Measurements from ENCODE around the gene ADAD1. TPM values are rescaled to one million over a fixed set of nuclear protein-coding genes. Genes with fewer than 3 reads are reported as not detected.

The ADAD1 gene
- total and polyA plus RNA-seq, 2 of the 4 experiments (the other 2 are of a cell fraction): not detected

- TF ChIP-seq, protein P1, sequence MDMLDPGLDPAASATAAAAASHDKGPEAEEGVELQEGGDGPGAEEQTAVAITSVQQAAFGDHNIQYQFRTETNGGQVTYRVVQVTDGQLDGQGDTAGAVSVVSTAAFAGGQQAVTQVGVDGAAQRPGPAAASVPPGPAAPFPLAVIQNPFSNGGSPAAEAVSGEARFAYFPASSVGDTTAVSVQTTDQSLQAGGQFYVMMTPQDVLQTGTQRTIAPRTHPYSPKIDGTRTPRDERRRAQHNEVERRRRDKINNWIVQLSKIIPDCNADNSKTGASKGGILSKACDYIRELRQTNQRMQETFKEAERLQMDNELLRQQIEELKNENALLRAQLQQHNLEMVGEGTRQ (IDR thresholded peaks at IDR 0.05; ENCODE audit: low read depth, low read length): no peak
- no peak for TF ChIP-seq POLR2A (IDR thresholded peaks at IDR 0.05; ENCODE audit: low read depth, low read length)
- TF ChIP-seq CHD1 (IDR thresholded peaks at IDR 0.05; ENCODE audit: low read depth, low read length): no peak
- no peak for TF ChIP-seq CEBPB (IDR thresholded peaks at IDR 0.05; ENCODE audit: low read depth, low read length)
- TF ChIP-seq NFE2L2 (IDR thresholded peaks at IDR 0.05; ENCODE audit: low read depth, low read length): no peak
- TF ChIP-seq RCOR1 (IDR thresholded peaks at IDR 0.05; ENCODE audit: insufficient replicate concordance, low read length): no peak
- TF ChIP-seq, protein P2, sequence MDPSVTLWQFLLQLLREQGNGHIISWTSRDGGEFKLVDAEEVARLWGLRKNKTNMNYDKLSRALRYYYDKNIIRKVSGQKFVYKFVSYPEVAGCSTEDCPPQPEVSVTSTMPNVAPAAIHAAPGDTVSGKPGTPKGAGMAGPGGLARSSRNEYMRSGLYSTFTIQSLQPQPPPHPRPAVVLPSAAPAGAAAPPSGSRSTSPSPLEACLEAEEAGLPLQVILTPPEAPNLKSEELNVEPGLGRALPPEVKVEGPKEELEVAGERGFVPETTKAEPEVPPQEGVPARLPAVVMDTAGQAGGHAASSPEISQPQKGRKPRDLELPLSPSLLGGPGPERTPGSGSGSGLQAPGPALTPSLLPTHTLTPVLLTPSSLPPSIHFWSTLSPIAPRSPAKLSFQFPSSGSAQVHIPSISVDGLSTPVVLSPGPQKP (IDR thresholded peaks at IDR 0.05; ENCODE audit: borderline replicate concordance, low read depth, low read length): no peak
- TF ChIP-seq MAFK (IDR thresholded peaks at IDR 0.05; ENCODE audit: low read depth, low read length): no peak
- no peak for TF ChIP-seq RFX5 (IDR thresholded peaks at IDR 0.05; ENCODE audit: low read depth, low read length)
- no peak for TF ChIP-seq FOS (IDR thresholded peaks at IDR 0.05; ENCODE audit: low read depth, low read length)
- no peak for TF ChIP-seq BHLHE40 (IDR thresholded peaks at IDR 0.05; ENCODE audit: low read depth, low read length)
- TF ChIP-seq SMC3 (IDR thresholded peaks at IDR 0.05; ENCODE audit: low read depth, low read length): no peak
- no peak for TF ChIP-seq RAD21 (IDR thresholded peaks at IDR 0.05; ENCODE audit: low read length)
- TF ChIP-seq CTCF (conservative IDR thresholded peaks at IDR 0.05; ENCODE audit: low read depth, low read length): no peak
- no peak overlapping the region for H2BK15ac ChIP-seq (ENCODE audit: low read depth, low read length)
- no peaks in the 10 kb centered on the region for H3K36me3 ChIP-seq (ENCODE audit: control insufficient read depth, insufficient read depth, low read length)
- H4K8ac ChIP-seq (ENCODE audit: low read depth in 2 of 2, low read length in 2 of 2): no peak overlapping the region
- no peak overlapping the region for H4K91ac ChIP-seq (ENCODE audit: insufficient read depth, low read depth, low read length)
- H3K23ac ChIP-seq (ENCODE audit: low read depth, low read length): no peak overlapping the region
- no peak overlapping the region for H2AK9ac ChIP-seq (replicated peaks; ENCODE audit: low read depth, low read length, poor library complexity)
- no peaks in the 10 kb centered on the region for H3K9me3 ChIP-seq (ENCODE audit: control insufficient read depth, insufficient read depth, low read length)
- no peak overlapping the region for H3K18ac ChIP-seq (ENCODE audit: low read depth, low read length)
- intact Hi-C loops (cut with micrococcal nuclease) (no loop called here), in situ Hi-C loops (cut with MboI; ENCODE audit: low sequenced_read_pairs) (no loop called here), dilution Hi-C loops (cut with HindIII; ENCODE audit: low sequenced_read_pairs, unreplicated experiment) (no loop called here)
- peaks cover 5% of the 10 kb centered on the region for H3K27me3 ChIP-seq (ENCODE audit: control insufficient read depth, insufficient read depth, low read length)
- no peak overlapping the region for H3K27ac ChIP-seq (ENCODE audit: insufficient read depth, low read length)
- H2AK5ac ChIP-seq (ENCODE audit: low read depth, low read length): no peak overlapping the region
- no peak overlapping the region for H2BK20ac ChIP-seq (ENCODE audit: low read depth, low read length)
- no CpG with 5 or more reads among the region's 3 CpGs for WGBS, 2 experiments (ENCODE audit: extremely low coverage in 2 of 2, insufficient read length in 1 of 2)
- H3K9ac ChIP-seq (ENCODE audit: low read depth, low read length): no peak overlapping the region
- H3K79me1 ChIP-seq (ENCODE audit: low read depth in 1 of 2, low read length in 2 of 2): no peaks in the 10 kb centered on the region
- no peaks in the 10 kb centered on the region for H3K4me1 ChIP-seq (ENCODE audit: control insufficient read depth, insufficient read depth, low read length)
- no peak overlapping the region for H3K56ac ChIP-seq (ENCODE audit: extremely low read depth, insufficient read depth, low read length)
- H2BK120ac ChIP-seq (ENCODE audit: low read depth, low read length): no peak overlapping the region
- POLR2A ChIA-PET (ENCODE audit: unreplicated experiment): no interaction called here
- CTCF ChIA-PET: no interaction called here
- H4K5ac ChIP-seq (ENCODE audit: low read depth, low read length): no peak overlapping the region
- no TSS peak for BruUV-seq (replicated peaks)
- no peak overlapping the region for H3K14ac ChIP-seq (replicated peaks; ENCODE audit: low read depth, low read length)
- H2BK5ac ChIP-seq (ENCODE audit: low read depth, low read length, poor library complexity, severe bottlenecking): no peak overlapping the region
- no peak for DNase-seq
- no peak overlapping the region for H3K4ac ChIP-seq (ENCODE audit: low read depth, low read length)
- no peak overlapping the region for H3K4me3 ChIP-seq (ENCODE audit: insufficient read depth, low read depth, low read length)
- H3K9me1 ChIP-seq (ENCODE audit: insufficient read depth, low read length): no peaks in the 10 kb centered on the region
- H2AFZ ChIP-seq (replicated peaks; ENCODE audit: low read length, poor library complexity): no peak overlapping the region
- H3K4me2 ChIP-seq (ENCODE audit: low read depth, low read length): no peak overlapping the region
- H4K20me1 ChIP-seq (ENCODE audit: insufficient read depth, low read length): no peaks in the 10 kb centered on the region
- ATAC-seq (ENCODE audit: low read depth): no peak
These were observed 55.5 kb downstream of the ADAD1 start for GRCh38 chr4:122434285-122434684.
